Stimulated activated naive CD8-positive, alpha-beta T cell treated with anti-CD3 and anti-CD28 coated beads, Interleukin-15, Interleukin-2, amounts not matched to agents 100 U/mL and 50 U/mL, for 24 hours (primary cell): Measurements from ENCODE around the gene SLC12A4.

Experiments
- ATAC-seq: fragments of 150-1000 bp; cut with Tn5 transposase; one replicate; pipeline ENCODE4 v1.10.0; 2021
- DNase-seq: peaks from one replicate; pipeline ENCODE4 v3.0.0; 2021

SLC12A4 gene

GRCh38 chr16:67963292-67963661 is 5.2 kb downstream of the SLC12A4 start:
- DNase-seq (no peak), ATAC-seq (no peak)

GRCh38 chr16:67962135-67962534 is 6.3 kb downstream of the SLC12A4 start:
- DNase-seq (no peak), ATAC-seq (no peak)

- no peak for ATAC-seq
- DNase-seq, result no peak
Observed at GRCh38 chr16:67961551-67961957, 6.9 kb downstream of the SLC12A4 start.

DNA sequence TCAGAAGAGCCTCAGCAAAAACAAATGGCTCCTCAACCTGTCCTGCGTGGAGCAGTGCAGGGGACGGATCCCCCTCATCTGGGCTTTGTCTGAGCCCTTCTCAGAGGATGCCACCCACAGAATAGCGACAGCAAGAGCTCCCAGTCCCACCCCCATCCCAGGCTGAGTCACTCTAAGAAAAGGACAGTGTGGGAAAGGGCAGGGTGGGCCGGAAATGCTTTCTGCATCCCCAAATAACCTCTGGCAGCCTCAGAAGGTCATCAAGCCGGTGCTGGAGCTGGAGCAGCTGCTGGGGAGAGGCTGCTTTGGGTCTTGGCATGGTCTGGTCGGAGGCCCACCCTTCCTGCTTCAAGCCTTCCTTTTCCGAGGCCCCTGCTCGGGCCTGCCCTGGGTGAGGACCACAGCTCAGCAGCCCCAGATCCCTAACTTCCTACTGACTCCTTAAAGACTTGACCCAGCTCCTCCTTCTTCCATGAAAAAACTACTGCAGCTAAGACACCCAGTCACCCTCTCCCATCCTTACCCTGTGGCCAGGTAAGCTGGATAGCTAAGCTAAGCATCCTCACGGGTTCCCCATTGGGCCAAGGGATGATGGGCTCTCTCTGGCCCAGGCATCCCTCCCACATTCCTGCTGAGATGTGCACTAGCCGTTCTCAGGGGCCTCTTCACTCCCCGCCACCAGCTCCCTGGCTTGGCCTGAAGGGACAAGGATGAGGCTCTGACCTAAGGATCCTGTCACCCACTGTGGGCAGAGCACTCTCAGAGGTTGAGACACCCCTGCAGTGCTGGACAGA is 8.7 kb downstream of the SLC12A4 start:
- ATAC-seq, result no peak
- no peak for DNase-seq

- DNase-seq (no peak), ATAC-seq (no peak)
Observed at GRCh38 chr16:67957622-67958021, 10.8 kb downstream of the SLC12A4 start.

DNA sequence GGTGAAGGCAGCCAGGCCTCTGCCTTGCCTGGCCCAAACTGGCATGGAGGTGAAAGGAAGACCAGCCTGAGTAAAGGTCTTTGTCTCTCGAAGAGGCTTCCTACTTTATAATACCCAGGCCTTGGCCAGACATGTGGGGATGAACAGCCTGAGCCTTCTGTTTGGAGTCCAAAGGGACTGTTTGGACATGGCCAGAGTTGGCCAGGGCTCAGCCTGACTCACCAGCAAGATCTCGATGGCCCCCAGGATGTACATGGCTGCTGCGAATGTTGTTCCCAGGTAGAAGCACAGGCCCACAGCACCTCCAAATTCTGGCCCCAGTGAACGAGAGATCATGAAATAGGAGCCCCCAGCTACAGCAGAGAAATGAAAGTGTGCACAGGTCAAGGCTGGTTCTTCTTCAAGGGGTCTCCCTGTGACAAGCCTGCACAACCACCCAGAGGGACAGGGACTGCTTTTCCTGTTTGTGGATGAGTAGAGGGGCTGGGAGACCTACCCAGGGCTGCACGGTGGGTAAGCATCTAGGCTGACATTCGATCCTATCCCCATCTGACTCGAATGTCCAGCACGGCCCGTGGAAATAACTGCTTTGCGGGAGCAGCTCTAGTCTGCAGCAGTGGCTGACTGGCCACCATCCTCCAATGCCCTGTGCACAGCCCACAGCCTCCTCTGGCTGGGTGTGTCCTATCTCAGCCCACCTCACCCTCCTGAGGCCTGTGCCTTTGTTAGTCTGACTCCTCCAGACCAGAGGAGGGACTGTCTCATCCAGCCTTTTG is 13.8 kb downstream of the SLC12A4 start:
- ATAC-seq (no peak), DNase-seq (no peak)

GRCh38 chr16:67953641-67954375 is 14.6 kb downstream of the SLC12A4 start:
- no peak for DNase-seq
- ATAC-seq, result no peak

GRCh38 chr16:67951485-67951884 is 17.0 kb downstream of the SLC12A4 start:
- DNase-seq, result no peak
- no peak for ATAC-seq

DNA sequence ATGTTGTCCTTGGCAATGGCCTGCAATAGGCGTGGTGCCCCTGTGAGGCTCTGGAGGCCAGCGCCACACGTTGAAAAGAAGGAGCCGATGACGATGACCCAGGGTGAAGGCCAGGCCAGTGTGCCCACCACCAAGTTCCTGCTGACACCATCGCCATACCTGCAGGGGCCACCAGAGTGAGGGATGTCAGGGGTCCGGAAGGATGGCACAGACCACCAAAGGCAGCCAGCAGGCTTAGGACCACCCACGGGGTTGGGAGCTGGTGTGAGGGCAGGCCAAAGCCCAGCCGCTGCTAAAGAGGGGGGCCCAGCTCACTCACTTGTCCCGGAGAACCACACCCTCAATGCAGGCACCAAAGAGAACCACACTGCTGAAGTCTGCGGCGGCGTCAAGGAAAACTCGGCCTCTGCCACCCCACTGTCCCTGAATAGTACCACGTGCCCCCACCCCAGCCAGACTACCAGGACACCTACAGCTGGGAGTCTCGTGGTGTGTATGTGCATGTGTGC is 18.0 kb downstream of the SLC12A4 start:
- ATAC-seq (no peak), DNase-seq (no peak)

DNA sequence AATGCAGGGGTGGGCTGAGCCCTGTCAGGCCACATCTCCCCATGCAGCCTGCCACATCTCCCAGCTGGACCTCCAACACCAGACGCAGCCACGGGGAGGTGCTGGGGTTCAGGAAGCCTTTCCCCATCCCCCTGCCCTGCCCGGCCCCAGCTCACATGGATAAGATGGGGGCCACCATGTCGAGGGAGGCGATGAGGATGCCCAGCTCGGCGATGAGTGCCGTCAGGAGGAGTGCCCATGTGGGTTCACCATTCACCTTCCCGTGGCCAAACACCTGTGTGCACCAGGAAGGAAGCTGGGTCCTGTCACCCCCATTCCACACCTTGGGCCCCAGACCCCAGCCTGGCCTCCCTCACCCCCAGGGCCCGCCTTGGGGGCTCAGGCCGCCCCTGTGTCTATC is 18.8 kb downstream of the SLC12A4 start:
- DNase-seq, result no peak
- ATAC-seq, result no peak

DNA sequence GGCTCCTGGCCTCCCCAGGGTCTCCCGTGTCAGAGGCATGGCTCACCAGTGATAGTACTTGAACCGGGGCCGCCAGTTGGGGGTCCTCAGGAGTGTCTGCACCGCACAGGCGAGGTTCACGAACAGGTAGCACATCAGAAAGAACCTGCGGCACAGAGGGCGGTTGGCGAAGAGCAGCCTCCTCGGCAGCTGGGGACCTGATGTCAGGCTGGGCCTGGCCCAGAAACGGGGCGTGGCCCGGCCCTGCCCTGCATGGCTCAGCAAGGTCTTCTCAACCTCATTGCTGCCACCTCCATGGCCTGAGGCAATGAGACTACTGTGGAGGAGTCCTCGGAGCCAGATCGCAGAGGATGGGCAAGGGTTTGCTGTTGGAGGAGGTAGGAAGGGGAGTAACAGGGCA is 20.4 kb downstream of the SLC12A4 start:
- ATAC-seq, result no peak
- DNase-seq, result no peak

- no peak for ATAC-seq
- no peak for DNase-seq
Observed at GRCh38 chr16:67946966-67947558, 21.4 kb downstream of the SLC12A4 start.

- DNase-seq, result no peak
Observed at GRCh38 chr16:67946128-67946569, 22.3 kb downstream of the SLC12A4 start.

DNA sequence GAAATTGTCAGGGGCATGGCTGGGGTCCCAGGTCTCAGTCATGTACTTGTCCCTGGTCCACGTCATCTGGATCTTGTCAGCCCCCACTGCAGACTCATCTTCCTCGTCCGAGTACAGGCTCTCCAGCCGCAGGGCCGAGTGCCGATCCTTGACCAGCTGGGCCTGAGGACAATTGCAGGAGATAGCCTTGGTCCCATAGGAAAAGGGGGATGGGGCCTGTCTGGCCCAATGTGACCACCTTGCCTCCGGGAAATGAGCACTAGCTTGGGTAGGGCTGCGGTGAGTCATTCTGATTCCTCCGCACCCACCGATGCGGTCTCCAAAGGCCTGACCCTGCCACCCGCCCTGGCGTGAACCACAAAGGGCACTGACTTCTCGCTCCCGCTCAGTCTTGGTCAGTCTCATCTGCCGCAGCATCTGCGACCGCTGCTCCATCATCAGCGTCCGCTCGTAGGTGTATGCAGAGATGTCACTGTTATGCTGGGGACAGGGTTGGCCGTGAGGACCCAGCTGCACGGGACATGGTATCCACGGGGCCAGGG is 23.0 kb downstream of the SLC12A4 start:
- no peak for ATAC-seq
- no peak for DNase-seq

More at GRCh38 chr16:67946128-67946569, 22.3 kb downstream of the SLC12A4 start:
- no peak for ATAC-seq

- ATAC-seq (no peak), DNase-seq (no peak)
Observed at GRCh38 chr16:67944690-67945391, 23.6 kb downstream of the SLC12A4 start.

GRCh38 chr16:67943619-67944504 is 24.6 kb downstream of the SLC12A4 start, which contains the start of gene LCAT:
LCAT (minus strand) TSS chr16:67944120; CDS start chr16:67944101, 19 bp downstream.
- no peak for ATAC-seq
- DNase-seq, result no peak

- ATAC-seq, result no peak
- no peak for DNase-seq
Observed at GRCh38 chr16:67943256-67943618, 25.2 kb downstream of the SLC12A4 start.

DNA sequence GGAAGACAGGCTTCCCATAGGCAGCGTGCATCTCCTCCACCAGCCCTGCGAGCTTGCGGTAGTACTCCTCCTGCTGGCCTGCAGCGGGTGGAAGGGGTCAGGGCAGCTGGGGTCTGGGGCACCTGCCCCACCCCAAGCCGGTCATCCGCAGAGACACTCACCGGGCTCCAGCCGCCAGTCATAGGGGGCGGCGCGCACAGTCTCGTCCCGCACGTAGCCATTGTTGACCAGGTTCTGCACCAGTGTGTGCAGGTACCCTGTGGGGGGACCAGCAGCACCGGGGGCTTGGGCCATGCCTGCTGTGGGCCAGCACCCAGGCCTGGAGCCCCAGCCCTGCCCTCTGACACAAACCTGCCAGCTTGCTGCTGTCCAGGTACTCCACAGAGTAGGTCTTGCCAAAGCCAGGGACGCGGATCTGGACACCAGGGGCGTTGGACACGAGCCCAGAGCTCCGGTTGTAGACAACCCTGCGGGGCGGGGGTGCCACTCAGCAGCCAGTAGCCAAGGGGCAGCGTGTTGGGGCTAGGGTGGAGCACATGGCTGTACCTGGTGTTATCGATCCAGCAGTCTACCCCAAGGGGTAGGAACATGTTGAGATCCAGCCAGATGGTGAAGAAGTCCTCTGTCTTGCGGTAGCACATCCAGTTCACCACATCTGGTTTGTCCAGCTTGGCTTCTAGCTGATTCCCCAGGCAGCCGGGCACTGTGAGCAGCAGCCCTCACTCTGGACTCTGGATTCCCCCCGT is 25.8 kb downstream of the SLC12A4 start:
- DNase-seq, result no peak
- no peak for ATAC-seq

DNA sequence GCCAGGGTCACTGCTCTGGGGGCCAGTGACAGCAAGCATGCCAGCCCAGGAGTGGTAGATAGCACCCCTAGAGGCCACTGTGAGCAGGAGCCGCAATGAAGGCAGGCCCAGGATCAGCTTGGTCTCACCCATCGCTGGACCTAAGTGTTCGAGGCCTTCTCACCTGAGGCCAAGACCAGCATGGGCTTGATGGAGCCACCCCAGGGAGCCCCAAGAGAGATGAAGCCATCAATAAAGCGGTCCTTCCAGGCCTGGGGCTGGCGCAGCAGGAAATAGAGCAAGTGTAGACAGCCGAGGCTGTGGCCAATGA is 26.3 kb downstream of the SLC12A4 start:
- DNase-seq (peak; percentile 53), ATAC-seq (no peak)
